HG03460 (cell line): ENCODE data around the gene BBIP1.

ENCODE experiments used
- ATAC-seq: cut with Tn5 transposase; IDR thresholded peaks from one replicate; pipeline ENCODE4 v1.9.1; 2021; ENCODE audit not compliant: unreplicated experiment

BBIP1 gene

GRCh38 chr10:110885932-110886674 is 32.9 kb downstream of the BBIP1 start:
- ATAC-seq: no peak

GRCh38 chr10:110883924-110884323 is 35.1 kb downstream of the BBIP1 start:
- ATAC-seq: no peak

DNA sequence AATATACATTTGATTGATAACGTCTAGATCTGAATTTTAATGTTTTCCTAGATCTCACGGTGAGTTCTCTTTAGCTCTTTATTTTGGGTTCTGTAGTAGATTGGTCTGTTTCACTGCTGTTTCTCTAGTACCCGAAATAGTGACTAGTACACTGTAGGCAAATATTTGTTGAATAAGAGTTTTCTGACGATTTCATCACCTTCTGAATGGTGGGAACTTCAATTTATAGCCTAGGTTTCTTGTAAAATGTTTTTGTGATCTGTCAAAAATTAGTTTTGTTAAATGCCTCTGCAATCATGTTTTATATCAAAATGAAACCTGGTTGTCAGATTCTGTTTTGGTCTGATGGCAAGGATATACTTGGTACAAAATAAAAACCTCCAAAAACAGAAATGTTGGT is 37.1 kb downstream of the BBIP1 start:
- ATAC-seq: no peak

DNA sequence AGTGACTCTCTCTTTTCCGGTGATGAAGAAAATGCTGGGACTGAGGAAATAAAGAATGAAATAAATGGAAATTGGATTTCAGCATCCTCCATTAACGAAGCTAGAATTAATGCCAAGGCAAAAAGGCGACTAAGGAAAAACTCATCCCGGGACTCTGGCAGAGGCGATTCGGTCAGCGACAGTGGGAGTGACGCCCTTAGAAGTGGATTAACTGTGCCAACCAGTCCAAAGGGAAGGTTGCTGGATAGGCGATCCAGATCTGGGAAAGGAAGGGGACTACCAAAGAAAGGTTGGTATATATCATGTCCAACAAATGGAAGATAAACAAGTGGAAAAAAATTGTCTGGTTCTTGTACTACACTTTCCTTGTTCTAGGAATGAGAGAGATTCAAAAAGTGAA is 37.7 kb downstream of the BBIP1 start:
- no peak for ATAC-seq

- no peak for ATAC-seq
Observed at GRCh38 chr10:110880012-110880411, 39.0 kb downstream of the BBIP1 start.

DNA sequence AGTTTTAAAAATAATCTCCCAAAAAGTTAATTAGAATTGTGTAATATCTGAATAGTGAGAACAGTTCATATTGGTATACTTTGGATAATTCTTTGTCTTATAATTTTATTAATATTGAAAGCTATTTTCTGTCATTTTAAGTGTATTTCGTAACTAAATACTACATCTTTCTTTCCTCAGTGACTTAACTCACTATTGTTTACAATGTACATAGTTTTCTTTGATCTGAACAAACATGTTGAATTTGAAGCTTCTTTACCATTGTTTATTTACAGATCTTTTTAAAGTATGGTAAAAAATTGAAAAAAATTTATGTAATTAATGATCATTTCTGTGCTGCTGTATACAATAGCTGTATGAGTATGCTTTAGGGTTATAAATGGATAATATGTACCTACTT is 42.2 kb downstream of the BBIP1 start:
- no peak for ATAC-seq

DNA sequence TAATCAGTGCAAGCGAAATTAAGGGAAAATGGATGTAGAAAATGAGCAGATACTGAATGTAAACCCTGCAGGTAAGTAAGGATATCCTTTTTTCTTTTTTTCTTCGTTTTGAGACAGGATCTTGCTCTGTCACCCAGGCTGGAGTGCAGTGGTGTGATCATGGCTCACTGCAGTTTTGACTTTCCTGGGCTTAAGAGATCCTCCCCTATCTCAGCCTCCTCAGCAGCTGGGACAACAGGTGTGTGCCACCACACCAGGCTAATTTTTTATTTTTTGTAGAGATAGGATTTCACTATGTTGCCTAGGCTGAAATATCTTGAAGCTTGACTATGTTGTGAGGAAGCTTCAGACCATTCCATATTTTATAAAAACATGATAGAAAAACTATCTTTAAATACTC is 43.0 kb downstream of the BBIP1 start:
- no peak for ATAC-seq

DNA sequence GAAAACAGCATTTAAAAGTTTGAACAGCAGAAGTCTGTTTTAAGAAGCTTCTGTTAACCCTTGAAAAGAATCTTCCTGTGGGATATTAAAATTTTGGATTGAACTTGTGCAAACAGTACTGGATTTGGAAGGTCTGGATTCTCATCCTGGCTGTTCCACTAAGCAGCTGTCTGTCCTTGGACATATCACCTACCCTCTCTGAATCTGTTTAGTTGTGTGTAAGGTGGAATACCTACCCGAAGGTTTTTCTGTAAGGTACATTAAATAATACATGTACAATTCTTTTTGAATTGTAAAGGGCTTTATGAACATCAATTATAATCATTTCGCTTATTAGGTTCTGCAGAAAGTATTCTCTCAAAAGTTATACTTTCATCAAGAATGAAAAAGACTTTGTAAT is 45.0 kb downstream of the BBIP1 start:
- ATAC-seq: no peak

- no peak for ATAC-seq
Observed at GRCh38 chr10:110872984-110873923, 45.7 kb downstream of the BBIP1 start.

DNA sequence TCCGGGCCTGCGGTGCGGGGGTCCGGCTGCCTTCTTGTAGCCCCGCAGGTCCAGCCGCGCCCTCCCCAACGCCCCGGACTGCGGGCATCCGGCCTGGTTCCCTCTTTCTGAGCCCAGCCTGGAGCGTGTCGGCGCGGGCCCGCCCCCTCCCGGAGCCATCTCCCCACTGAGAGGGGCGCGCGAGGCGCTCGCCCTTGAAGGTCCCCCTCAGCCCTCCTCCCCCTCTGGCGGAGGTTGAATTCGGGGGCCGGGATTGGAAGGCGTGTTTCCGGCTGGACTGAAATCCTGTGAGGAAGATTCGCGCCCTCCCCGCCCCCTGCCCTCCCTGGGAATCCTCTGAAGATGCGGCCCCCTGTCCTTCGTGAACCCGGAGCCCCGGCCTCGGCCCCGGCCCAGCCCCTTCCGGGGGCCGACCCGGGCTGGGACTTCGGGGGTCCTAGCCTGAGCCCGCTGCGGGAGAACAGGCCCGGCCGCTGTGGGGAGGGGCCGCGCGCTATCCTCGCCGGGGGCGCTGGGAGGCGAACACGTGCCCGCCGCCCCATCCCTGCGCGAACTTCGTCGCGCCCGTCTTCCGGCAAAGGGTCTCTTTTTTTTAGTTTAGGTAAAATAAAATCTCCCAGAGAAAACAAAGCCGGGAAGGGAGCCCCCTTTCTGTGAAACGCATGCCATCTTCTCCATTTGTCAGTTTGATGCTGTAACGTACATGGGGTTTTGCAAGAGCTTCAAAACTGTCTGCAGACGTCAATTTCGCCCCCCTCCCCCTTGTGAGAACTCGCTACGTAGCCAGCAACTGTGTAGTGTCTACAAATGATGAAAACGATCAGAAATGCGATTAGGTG is 46.6 kb downstream of the BBIP1 start:
- peak; percentile 34 for ATAC-seq

DNA sequence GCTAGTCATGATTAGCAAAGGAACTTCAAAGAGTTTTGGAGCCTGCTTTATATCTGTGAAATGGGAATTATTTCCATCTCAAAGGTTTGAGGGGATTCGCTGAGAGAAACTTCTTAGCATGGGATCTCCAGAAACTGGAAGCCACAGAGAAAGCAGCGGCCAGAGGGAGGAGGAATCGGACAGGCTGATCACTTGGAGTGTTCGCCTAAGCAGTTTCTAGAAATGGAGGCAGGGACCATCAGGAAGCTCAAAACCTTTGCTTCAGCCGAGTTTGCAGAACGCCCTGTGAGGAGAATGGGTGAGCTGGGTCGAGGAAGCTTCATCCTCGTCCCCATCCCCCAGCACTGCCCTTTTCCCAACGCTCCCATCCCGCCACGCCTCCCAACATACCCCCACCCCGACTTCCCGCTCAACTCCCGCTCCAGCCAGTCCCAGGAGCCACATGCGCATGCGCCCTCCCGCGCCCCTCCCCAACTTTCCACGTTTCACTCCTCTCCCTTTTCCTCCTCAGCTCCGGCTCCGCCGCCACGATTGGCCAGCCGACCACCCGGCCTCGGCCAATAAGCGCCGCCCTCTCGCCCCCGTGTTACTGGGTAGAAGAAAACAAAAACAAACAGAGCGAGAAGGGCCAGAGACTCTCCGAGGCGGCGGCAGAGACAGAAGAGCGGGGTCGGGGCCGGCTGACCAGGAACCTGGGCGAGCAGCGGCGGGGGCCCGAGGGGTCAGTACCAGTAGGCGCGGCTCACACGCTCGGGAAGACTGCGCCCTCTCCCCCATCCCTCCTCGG is 47.5 kb downstream of the BBIP1 start, which contains the start of gene PDCD4:
TSS of gene PDCD4 (plus strand) at position 631 of the 787 bp plus-strand sequence. CDS start 4,100 bp downstream, outside the sequence.
- peak; percentile 75 for ATAC-seq

DNA sequence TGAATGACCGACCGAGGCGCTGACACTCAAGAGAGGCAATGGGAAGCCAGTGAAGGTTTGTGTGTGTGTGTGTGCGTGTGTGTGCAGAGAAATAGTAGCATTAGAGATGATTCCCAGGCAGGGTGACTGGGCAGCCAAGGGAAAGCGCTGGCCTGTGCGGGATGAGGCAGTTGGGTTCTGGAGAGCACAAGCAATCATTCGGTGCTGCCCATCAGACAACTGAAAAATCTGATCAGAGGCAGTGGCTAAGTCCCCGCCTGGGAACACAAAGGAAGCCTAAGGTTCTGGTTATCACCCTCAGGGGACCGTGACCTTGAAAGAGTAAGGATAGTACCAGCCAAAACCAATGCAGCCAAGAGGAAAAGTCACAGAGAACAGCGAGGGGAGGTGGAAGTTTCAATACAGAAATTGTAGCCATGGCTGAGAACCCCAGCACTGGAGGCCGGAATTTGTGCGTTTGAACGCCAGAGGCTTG is 48.1 kb downstream of the BBIP1 start:
- ATAC-seq: no peak

- ATAC-seq: no peak
Observed at GRCh38 chr10:110868981-110869380, 50.0 kb downstream of the BBIP1 start.

GRCh38 chr10:110867807-110868465 is 51.0 kb downstream of the BBIP1 start:
- ATAC-seq: no peak

- ATAC-seq: peak; percentile 33
Observed at GRCh38 chr10:110867011-110867806, 51.8 kb downstream of the BBIP1 start.

DNA sequence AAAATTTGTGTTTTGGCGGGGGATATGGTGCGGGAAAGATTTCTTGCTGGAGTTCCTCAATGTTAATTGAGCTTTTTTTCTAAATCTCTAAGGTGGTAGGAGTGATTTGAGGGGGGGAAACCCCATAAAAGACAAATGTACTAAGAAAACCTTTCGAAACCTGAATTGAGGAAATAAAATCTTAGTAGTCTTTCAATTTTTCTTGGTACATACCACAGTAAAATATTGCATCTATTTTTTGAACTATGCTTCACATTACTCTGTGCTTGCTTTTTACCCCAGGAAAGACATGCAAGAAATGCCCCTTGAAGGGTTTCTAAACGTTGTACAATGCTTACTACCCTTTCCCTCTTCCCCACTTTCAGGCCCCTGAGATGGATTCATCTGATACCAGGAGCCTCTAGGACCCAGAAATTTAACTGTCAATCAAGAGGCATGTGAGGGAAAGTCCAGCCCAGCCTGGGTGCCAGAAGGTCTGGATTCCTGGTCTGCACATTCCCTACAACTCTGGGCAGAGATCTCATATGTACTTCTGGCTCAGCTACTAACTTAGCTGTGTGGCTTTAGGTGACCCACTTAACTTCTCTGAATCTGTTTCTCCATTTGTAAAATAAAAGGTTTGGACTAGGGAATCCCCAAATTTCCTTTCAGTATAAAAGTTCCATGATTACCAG is 53.0 kb downstream of the BBIP1 start:
- peak; percentile 13 for ATAC-seq

DNA sequence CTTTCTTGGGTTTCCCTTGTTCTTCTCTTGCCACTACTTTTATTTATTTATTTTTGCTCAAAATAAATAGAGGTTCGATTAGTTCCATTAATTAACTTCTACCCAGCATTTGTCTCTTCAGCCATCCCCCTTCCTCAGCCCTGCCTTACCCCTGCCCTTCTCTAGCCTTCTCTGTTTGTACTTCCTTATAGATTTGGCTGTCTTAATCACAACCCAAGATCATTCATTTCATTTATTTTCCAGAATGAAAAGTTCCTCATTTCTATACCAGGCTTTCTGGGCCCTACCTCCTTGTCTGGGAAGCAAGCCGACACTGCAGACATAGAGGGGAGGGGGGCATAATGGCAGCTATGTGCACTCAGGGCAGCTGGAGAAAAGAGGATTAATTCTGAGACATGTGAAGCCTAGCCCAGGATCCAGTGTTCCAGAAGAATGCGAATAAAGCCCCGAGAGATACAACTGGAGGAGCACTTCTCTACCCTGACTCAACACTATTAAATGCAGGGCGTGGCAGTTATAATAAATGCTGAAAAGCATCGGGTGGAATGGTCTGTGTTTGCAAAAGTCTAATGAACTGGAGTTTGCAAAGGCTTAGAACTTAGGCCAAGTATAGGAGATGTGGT is 53.7 kb downstream of the BBIP1 start:
- no peak for ATAC-seq

DNA sequence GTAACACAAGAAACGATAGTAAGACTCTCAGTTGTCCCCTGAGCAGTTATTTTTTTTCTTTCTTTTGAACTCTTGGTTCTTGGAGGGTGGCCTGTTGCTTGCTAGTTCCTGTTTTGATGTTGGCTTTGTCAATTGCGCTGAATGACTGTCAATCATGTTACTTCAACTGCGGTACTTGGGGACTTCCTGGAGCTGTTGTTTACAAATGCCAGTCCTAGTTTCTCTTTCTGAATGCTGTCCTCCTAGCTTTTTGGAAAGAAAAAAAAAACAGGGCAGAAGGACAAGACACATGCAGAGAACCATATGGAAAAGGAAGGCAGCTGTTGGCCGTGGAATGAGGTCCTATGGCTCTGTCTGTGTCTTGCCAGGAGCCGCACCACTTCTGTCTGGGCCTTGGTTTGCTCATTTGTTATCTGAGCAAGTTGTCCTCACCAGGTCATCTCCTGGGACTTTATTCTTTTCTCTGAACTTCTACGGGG is 54.3 kb downstream of the BBIP1 start:
- peak; percentile 50 for ATAC-seq
